Stimulated activated CD4-positive, alpha-beta T cell treated with anti-CD3 and anti-CD28 coated beads, Interleukin-2, amount 100 ng/mL, for 48 hours (primary cell): ENCODE data around the gene OTOP2.
"Not testable (repeated sequence)": the region's sequence is repeated elsewhere in the genome, so short reads cannot be mapped to it uniquely, and the experiment has no call there.

ENCODE experiments used
- DNase-seq, 2 donors: peaks; one replicate each; pipeline ENCODE4 v3.0.0-alpha.2; 2020

The OTOP2 gene

DNA sequence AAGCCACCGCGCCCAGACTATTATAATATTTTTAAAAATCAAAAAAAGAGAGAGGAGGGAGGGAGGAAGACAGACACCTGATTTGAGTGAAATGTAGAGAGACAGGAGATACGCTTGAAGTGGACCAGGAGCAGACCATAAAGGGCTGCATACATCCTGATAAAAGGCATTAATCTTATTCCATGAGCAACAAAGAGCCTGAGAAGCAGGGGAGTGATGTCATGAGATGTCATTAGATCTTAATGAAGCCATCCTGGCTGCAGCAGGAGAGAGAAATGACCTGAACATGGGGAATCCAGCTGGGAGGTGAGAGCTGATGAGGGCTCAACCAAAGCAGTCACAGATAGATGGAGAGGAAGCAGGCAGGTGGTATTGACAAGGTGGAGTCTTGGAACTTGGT is 53.7 kb downstream of the OTOP2 start:
- no peak for DNase-seq

DNA sequence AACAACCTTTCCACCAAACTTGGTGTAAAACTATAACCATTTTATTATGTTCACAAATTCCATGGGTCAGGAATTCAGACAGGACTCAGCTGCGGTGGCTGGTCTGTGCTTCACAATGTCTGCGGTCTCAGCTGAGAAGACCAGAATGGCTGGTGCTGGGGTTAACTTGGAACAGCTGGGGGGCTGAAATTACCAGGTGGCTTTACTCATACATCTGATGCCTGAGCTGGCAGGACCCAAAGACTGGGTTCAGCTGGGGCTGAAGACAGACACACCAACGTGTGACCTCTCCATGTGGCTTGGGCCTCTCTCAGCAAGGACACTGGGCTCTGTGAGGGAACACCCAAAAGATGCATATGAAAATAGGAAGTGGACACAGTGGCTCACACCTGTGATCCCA is 54.2 kb downstream of the OTOP2 start:
- no peak for DNase-seq

DNA sequence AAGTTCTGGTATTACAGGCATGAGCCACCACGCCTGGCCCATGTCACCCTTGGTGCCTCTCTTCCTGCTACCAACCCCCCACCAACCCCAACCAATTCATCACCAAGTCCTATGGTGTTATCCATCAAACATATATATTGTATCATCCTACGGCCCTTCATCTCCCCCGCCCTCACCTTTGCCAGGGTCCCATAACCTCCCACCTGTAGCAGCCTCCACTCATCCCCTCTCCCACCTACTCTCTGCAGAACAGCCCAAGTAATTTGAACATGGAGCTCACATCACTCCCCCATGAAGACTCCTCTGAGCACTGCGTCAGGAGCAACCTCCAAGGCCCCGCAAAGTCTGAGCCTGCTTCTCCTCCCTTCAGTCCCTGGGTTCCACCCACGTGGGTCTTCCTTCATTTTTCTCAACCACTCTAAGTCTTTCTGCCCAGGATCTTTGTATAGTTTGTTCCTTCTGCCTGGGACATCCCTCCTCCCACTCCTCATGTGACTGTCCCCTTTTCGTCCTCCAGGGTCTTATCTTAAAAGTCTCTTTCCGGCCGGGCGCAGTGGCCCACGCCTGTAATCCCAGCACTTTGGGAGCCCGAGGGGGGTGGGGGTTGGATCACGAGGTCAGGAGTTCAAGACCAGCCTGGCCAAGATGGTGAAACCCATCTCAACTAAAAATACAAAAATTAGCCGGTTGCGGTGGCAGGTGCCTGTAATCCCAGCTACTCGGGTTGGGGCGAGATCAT is 55.5 kb downstream of the OTOP2 start:
- DNase-seq, result no peak

DNA sequence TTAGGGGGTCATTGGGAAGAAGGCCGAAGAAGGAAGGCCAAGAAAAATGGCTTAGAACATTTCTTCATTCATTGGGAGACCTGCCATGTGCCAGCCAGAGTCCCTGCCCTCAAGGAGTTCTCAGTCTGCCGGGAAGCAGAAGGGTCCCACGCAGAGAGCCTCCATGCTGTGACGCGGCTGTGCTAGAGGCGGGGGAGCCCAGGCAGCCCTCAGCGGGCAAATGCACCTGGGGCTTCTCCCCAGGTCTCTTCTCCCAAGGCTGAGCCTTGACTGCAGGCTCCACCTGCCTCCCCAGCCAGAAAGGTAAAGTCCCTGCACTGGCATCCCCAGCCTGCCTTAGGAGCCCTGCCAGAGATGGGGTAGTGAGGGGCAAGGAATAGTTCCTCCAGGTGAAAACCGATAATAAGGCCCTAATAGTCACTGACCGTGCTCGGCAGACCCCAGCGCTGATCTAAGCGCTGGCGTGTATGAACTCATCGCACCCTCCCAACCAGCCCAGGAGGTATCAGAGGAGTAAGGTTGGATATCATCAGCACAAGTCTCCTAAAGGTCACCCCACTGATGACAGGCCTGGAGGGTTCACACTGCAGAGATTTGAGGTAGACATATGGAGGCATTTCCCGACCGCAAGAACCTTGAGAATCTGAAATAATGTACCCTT is 57.4 kb downstream of the OTOP2 start:
- no peak for DNase-seq

DNA sequence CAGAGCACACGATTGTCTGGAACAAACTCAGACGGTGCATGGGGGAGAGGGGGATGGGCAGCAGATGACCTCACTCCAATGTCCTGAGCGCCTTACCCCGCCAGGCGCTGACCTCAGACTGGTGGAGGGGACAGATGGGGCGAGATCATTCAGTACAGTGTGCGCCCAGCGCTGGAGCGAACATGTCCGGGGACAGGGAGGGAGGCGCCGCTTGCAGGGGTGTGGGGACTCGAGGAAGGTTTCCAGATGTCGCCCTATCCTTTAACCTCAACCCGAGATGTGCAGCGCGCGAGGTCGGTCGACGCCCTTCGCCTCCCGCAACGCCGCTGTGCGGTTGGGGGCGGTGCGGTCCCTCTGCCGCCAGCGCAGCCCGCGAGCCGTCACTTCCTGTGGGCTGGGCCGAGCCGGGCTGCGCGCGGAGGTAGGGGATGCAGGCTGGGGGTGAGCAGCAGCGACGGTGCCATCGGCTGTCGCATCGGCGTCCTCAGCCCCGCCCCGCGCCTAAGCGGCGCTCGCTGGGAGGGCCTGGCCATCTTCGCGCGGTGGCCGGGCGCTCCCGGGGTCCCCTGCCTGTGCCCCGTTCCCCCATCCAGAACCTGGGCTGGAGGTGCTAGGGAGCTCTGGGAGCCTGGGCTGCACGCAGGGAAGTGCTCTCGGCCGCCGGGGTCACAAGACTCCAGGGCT is 58.0 kb downstream of the OTOP2 start:
- peak; percentile 71 to 72 for DNase-seq

DNA sequence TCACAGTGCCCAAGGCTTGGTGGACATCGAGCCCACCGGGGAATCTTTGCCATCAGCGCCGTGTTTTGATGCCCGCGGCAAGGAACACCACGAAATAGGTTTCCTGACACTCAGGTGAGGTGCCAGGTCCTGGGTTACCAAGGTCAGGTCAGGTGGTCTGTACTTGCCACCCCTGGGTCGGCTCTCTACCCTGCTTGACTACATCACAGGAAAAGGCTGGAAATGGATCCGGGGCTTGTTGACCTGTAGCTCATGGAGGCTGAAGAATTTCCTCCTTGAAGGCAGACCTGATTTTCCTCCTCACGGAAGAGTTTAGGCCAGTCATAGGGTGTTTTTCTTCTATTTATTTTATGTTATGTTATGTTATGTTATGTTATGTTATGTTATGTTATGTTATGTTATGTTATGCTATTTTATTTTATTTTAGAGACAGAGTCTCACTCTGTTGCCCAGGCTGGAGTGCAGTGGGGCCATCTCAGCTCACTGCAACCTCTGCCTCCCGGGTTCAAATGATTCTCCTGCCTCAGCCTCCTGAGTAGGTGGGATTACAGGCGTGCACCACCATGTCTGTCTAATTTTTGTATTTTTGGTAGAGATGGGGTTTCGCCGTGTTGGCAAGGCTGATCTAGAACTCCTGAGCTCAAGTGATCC is 58.7 kb downstream of the OTOP2 start:
- DNase-seq, result not testable (repeated sequence)
